Measurements from ENCODE around the gene RDM1.

The RDM1 gene

DNA sequence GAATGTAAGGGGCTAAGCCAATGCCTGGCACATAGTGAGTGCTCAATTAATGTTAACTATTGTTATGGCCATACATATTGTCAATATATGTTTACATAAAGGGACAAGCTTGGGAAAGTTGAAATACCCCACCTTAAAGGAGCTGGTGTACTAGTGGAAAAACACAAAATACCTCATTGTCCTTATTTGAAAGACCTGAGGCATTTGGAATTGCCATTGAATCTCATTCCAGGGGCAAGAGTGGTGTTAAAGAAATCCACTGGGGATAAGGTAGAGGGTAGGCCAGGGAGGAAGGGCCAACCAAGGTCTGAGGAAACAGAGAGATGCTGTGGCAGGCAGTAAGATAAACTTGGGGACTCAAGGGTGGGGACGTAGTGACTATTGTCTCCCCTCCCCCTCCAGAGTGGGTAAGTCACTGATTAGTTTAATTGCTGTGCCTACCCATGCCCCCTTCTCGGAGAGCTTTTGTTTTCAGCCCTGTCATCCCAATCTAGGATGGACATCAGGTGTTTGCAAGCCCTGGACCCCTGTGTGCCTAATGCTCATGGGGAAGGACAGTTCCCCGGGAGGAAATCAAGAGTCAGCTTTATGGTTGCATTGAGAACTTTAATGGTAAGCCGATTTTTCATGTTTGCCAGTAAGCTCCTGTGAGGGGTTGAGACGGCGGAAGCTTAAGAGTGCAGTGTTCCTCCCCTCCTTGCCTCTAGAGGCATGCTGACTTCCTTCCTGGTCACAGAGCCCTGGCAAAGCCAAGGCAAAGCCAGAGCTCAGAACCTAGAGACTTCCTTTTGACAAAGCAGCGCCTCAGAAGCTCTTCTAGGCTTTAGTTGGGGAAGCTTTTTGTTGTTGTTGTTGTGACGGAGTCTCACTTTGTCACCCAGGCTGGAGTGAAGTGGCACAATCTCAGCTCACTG, 59.4 kb downstream of the RDM1 start:
- DNase-seq (ENCODE audit: low read depth): no peak

DNA sequence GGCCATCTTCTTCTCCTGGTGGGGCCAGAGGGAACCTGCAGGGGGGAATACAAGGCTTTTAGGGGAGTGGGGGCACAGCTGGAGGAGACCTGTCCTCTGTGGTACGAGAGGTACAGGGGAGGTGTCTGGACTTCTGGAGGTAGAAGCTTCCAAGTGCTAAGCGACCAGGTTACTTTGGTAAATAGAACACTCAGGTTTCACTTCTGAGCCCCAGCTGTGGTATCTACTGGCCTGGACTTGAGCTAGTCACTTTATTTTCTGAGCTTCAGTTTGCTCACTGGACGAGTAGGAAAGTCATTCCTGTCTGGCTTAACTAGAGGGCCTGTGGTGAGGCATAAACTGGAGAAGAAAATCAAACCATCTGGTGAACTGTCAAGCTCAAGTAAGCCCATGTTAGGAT, 61.8 kb downstream of the RDM1 start, which contains the start of gene HEATR9:
TSS of gene HEATR9 (minus strand) at position 155 of the 400 bp plus-strand sequence. CDS start at position 6, 149 bp downstream.
- DNase-seq (ENCODE audit: low read depth): no peak

Measured in activated T-cell treated with anti-CD3 and anti-CD28 coated beads for 1 hour (primary cell).